ENCODE data around the gene SCNN1A.
A peak's percentile ranks its signal among the peaks of the same experiment; 100 is the strongest.

The SCNN1A gene

DNA sequence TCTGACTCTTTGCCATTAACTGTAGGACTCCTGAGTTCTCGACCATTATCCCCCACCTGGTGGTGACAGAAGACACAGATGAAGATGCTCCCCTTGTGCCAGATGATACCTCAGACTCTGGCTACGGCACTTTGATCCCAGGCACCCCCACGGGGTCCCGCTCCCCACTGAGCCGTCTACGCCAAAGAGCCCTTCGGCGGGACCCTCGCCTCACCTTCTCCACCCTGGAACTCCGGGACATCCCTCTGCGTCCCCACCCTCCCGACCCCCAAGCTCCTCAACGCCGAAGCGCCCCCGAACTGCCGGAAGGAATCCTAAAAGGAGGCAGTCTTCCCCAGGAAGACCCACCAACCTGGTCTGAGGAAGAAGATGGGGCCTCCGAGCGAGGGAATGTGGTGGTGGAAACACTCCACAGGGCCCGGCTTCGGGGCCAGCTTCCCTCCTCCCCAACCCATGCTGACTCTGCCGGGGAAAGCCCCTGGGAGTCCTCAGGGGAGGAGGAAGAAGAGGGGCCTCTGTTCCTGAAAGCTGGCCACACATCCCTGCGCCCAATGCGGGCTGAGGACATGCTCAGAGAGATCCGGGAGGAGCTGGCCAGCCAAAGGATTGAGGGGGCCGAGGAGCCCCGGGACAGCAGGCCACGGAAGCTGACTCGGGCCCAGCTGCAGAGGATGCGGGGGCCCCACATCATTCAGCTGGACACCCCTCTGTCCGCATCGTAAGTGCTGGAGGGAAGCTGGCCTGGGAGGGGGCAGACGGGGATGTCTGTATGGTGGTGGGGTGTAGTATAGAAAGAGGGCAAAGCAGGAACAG, 47.9 kb downstream of the SCNN1A start:
- DNase-seq, result no peak
- no peaks in the 10 kb centered on the region for H3K9me3 ChIP-seq (ENCODE audit: severe bottlenecking)
- TF ChIP-seq, protein P1, sequence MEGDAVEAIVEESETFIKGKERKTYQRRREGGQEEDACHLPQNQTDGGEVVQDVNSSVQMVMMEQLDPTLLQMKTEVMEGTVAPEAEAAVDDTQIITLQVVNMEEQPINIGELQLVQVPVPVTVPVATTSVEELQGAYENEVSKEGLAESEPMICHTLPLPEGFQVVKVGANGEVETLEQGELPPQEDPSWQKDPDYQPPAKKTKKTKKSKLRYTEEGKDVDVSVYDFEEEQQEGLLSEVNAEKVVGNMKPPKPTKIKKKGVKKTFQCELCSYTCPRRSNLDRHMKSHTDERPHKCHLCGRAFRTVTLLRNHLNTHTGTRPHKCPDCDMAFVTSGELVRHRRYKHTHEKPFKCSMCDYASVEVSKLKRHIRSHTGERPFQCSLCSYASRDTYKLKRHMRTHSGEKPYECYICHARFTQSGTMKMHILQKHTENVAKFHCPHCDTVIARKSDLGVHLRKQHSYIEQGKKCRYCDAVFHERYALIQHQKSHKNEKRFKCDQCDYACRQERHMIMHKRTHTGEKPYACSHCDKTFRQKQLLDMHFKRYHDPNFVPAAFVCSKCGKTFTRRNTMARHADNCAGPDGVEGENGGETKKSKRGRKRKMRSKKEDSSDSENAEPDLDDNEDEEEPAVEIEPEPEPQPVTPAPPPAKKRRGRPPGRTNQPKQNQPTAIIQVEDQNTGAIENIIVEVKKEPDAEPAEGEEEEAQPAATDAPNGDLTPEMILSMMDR (IDR thresholded peaks at IDR 0.05; ENCODE audit: low read depth, low read length), result no peak
- no peak overlapping the region for H3K4me3 ChIP-seq (ENCODE audit: low read depth, low read length)
- no peak overlapping the region for H3K27ac ChIP-seq
- H3K36me3 ChIP-seq, result peaks cover 10% of the 10 kb centered on the region
- no peaks in the 10 kb centered on the region for H3K27me3 ChIP-seq (ENCODE audit: insufficient read depth, low read depth, severe bottlenecking)

DNA sequence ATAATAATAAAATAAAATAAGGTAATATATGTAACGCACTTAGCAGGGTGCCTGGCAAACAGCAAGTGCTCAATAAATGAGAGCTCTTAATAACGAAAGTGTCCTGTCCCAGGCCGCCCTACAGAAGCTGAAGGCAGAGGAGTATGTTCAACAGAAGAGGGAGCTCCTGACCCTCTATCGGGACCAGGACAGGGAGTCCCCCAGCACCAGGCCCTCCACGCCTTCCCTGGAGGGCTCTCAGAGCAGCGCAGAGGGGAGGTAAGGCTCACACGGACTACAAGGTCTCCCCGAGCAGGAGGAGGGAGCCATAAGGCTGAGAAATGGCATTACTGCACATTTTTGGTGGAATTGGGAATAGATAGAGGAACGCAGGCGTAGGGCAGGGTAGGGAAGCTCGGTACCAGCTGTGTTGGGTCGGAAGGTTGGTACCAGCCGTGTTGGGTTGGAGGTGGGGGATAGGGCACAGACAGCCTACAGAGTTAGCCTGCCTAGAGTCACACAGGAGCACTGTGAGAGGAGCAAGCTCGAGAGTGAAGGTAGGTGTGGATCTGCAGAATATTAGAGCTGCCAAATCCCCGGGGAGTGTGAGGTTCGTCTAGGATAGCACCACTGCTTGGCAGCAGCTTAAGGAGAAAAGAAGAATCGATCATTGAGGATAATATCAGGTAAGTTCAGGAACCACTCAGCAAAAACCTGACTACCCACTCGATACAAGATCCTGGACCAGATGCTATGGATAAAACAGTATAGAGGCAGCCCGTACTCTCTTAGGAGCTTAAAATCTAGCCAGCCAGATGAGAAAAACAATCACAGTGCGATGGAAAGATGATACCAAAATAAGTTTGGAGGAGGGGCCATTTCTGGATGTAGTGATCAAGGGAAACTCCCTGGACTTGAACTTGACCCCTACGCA, 48.8 kb downstream of the SCNN1A start:
- Histone ChIP-seq H3K27ac (no peak overlapping the region), H3K4me3 (ENCODE audit: low read depth, low read length) (no peak overlapping the region), H3K27me3 (ENCODE audit: insufficient read depth, low read depth, severe bottlenecking) (no peaks in the 10 kb centered on the region), H3K36me3 (peaks cover 10% of the 10 kb centered on the region), H3K9me3 (ENCODE audit: severe bottlenecking) (no peaks in the 10 kb centered on the region)
- TF ChIP-seq, protein P1 (IDR thresholded peaks at IDR 0.05; ENCODE audit: low read depth, low read length), result peak; percentile 70
- peak; percentile 74 for DNase-seq

DNA sequence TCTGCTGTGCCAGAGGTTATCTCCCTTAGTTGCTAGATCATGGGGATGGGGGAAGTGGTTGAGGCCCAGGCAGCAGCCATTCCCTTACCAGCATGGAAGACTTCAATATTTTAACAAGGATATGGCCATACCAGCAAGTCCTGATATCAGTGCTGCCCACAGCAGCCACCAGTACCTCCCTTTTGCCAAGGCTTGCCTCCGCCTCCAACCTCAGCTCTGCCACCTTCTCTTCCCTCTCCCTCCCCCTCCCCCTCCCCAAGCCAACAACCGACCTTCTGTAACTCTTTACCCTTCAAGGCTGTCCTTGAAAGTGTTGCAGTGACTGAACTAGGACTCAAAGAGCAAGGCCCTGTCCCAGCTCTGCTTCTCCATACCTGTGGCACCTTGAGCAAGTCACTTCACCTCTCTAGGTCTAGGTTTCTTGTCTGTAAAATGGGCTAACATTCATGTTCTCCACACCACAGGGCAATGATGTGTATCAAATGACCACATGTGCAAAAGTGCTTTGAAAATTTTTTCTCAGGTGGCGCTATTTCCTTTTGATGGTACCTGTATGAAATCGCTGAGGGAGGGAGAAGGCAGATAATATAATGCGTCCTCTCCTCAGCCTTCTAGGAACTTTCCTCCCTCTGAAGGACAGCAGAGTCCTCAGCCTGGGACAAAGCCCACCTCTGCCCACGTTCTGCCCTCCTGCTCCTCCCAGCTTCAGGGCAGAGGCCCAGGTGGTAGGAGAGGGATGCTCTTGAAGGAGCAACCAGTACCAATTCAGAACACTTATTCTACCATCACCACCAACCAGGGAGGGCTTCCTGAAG, 50.2 kb downstream of the SCNN1A start:
- Histone ChIP-seq H3K4me3 (ENCODE audit: low read depth, low read length) (no peak overlapping the region), H3K9me3 (ENCODE audit: severe bottlenecking) (no peaks in the 10 kb centered on the region), H3K36me3 (peaks cover 6% of the 10 kb centered on the region; the same call in 1 of the 2 replicates), H3K27me3 (ENCODE audit: insufficient read depth, low read depth, severe bottlenecking) (no peaks in the 10 kb centered on the region), H3K27ac (no peak overlapping the region)
- TF ChIP-seq, protein P1 (IDR thresholded peaks at IDR 0.05; ENCODE audit: low read depth, low read length), result no peak
- DNase-seq, result no peak

GRCh38 chr12:6323995-6324711, 51.2 kb downstream of the SCNN1A start:
- Histone ChIP-seq H3K4me3 (ENCODE audit: low read depth, low read length) (no peak overlapping the region), H3K27me3 (ENCODE audit: insufficient read depth, low read depth, severe bottlenecking) (no peaks in the 10 kb centered on the region), H3K9me3 (ENCODE audit: severe bottlenecking) (no peaks in the 10 kb centered on the region), H3K36me3 (0 out of 2 replicates have a peak, but pooled peaks cover 6% of the 10 kb centered on the region), H3K27ac (peak overlapping the region; percentile 56)
- TF ChIP-seq, protein P1 (IDR thresholded peaks at IDR 0.05; ENCODE audit: low read depth, low read length), result no peak
- DNase-seq, result no peak

Measured in WERI-Rb-1 (cell line).